DND-41 (cell line): ENCODE measurements around the gene LIMS2.

Experiments
- ATAC-seq: fragments of 200-7000 bp; cut with Tn5 transposase; 3 replicates; pipeline ENCODE4 v1.9.1; 2021; ENCODE audit warnings: low read depth; ENCODE audit not compliant: insufficient read depth
- DNase-seq: peaks from one replicate; pipeline ENCODE4 v3.0.0-alpha.2; 2020
- H2AFZ ChIP-seq: 2 replicates; pipeline ENCODE4 v1.6.0; 2012; ENCODE audit warnings: low read depth, low read length
- H3K27ac ChIP-seq: 2 replicates; pipeline ENCODE4 v1.5.1; 2012; ENCODE audit warnings: low read length, inconsistent platforms
- H3K27me3 ChIP-seq: fragments of 200-600 bp; sonication (generic); 2 replicates; pipeline ENCODE4 v1.6.0; 2012; ENCODE audit warnings: low read length, mild to moderate bottlenecking, inconsistent platforms; ENCODE audit not compliant: insufficient read depth, poor library complexity
- H3K36me3 ChIP-seq: 2 replicates; pipeline ENCODE4 v1.5.1; 2012; ENCODE audit warnings: low read length, inconsistent platforms; ENCODE audit not compliant: insufficient read depth
- H3K4me1 ChIP-seq: 2 replicates; pipeline ENCODE4 v1.5.1; 2012; ENCODE audit warnings: mild to moderate bottlenecking, low read length; ENCODE audit not compliant: insufficient read depth
- H3K4me2 ChIP-seq: 2 replicates; pipeline ENCODE4 v1.6.0; 2012; ENCODE audit warnings: mild to moderate bottlenecking, moderate library complexity, low read length, inconsistent platforms; ENCODE audit not compliant: insufficient read depth
- H3K4me3 ChIP-seq, 2 experiments: fragments of 200-600 bp in 1 of 2; shearing (Covaris generic) in 1 of 2; 2 replicates each; pipeline ENCODE4 v1.5.1; 2012 to 2016; ENCODE audit warnings: inconsistent platforms in 2 of 2, low read length in 2 of 2, mild to moderate bottlenecking in 2 of 2, low read depth in 1 of 2, moderate library complexity in 1 of 2
- H3K79me2 ChIP-seq: 2 replicates; pipeline ENCODE4 v1.6.0; 2012; ENCODE audit warnings: low read length, inconsistent platforms; ENCODE audit not compliant: insufficient read depth
- H3K9ac ChIP-seq: 2 replicates; pipeline ENCODE4 v1.6.0; 2012; ENCODE audit warnings: low read depth, mild to moderate bottlenecking, inconsistent platforms, low read length, moderate library complexity
- H3K9me3 ChIP-seq: 2 replicates; pipeline ENCODE4 v1.5.1; 2012; ENCODE audit warnings: low read length, moderate library complexity, mild to moderate bottlenecking, inconsistent platforms; ENCODE audit not compliant: insufficient read depth, severe bottlenecking
- H4K20me1 ChIP-seq: 2 replicates; pipeline ENCODE4 v1.6.0; 2012; ENCODE audit warnings: low read length; ENCODE audit not compliant: insufficient read depth
- EZH2 ChIP-seq: IDR thresholded peaks from 3 replicates; pipeline ENCODE4 v1.6.1; 2012; ENCODE audit warnings: borderline replicate concordance, low read depth, mild to moderate bottlenecking, moderate library complexity, low read length, inconsistent platforms; ENCODE audit not compliant: severe bottlenecking
- TF ChIP-seq, protein P1 (sequence below): IDR thresholded peaks from 2 replicates; pipeline ENCODE4 v1.5.1; 2012; ENCODE audit warnings: borderline replicate concordance, low read length, moderate library complexity, mild to moderate bottlenecking; ENCODE audit not compliant: poor library complexity, severe bottlenecking; ENCODE audit errors: extremely low read depth

The LIMS2 gene

GRCh38 chr2:127597046-127597983 lies 78.0 kb downstream of the LIMS2 start:
- 0 out of 2 replicates have a peak overlapping the region, but pooled peaks have one; percentile 13 for H2AFZ ChIP-seq
- H3K9ac ChIP-seq, result peak overlapping the region; percentile 57
- H3K79me2 ChIP-seq, result peaks cover 31% of the 10 kb centered on the region
- H3K27ac ChIP-seq, result peak overlapping the region; percentile 97
- peak overlapping the region in 1 of 2 experiments; percentile 47; a peak in 1 of 4 replicates for H3K4me3 ChIP-seq
- H3K4me2 ChIP-seq, result peak overlapping the region; percentile 30; the same call in 1 of the 2 replicates
- peaks cover 84% of the 10 kb centered on the region for H3K4me1 ChIP-seq
- TF ChIP-seq EZH2, result no peak
- TF ChIP-seq, protein P1, sequence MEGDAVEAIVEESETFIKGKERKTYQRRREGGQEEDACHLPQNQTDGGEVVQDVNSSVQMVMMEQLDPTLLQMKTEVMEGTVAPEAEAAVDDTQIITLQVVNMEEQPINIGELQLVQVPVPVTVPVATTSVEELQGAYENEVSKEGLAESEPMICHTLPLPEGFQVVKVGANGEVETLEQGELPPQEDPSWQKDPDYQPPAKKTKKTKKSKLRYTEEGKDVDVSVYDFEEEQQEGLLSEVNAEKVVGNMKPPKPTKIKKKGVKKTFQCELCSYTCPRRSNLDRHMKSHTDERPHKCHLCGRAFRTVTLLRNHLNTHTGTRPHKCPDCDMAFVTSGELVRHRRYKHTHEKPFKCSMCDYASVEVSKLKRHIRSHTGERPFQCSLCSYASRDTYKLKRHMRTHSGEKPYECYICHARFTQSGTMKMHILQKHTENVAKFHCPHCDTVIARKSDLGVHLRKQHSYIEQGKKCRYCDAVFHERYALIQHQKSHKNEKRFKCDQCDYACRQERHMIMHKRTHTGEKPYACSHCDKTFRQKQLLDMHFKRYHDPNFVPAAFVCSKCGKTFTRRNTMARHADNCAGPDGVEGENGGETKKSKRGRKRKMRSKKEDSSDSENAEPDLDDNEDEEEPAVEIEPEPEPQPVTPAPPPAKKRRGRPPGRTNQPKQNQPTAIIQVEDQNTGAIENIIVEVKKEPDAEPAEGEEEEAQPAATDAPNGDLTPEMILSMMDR, result no peak
- H3K9me3 ChIP-seq, result peaks cover 15% of the 10 kb centered on the region
- ATAC-seq (no peak; the same call in 2 of the 3 replicates), DNase-seq (no peak)
- H4K20me1 ChIP-seq, result no peaks in the 10 kb centered on the region
- peaks cover 13% of the 10 kb centered on the region for H3K36me3 ChIP-seq
- no peaks in the 10 kb centered on the region for H3K27me3 ChIP-seq

DNA sequence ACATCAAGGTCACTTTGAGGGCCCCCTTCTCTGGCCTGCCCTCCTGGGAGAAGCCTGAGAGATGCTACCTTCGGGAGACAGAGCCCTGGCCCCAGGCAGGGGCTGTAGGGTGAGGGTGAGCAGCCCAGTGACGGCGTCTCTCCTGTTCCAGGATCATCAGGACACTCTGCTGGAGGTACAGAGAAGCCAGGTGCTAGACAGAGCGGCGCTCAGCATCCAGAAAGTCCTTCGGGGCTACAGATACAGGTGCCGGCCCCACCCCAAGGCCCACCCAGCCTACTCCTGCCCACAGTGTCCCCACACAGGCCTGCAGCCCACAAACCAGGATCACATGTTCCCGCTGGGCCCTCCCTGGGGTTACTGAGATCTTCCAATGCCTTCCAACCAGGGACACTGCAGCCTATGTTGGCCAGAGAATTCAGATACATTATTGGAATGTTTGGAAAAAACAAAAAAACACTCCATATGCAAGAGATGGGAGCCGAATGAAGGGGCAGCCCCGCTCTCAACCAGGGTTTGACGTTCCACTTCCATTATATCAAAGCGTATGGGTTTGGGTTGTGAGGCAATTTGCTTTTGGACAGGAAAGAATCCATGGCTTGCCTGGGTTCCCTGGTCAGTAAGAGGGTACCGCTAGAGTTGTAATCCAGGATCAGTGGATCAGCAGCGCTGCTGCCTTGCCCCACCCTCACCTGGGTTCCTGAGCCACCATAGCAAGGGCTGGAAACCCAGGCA lies 78.9 kb downstream of the LIMS2 start:
- peaks cover 7% of the 10 kb centered on the region for H3K9me3 ChIP-seq
- H3K4me3 ChIP-seq, result no peak overlapping the region
- H3K4me2 ChIP-seq, result no peak overlapping the region
- peak overlapping the region; percentile 57 for H3K9ac ChIP-seq
- peaks cover 4% of the 10 kb centered on the region; the same call in 1 of the 2 replicates for H3K36me3 ChIP-seq
- no peaks in the 10 kb centered on the region for H4K20me1 ChIP-seq
- peaks cover 23% of the 10 kb centered on the region for H3K79me2 ChIP-seq
- no peak for DNase-seq
- no peak for TF ChIP-seq EZH2
- TF ChIP-seq, protein P1, result no peak
- ATAC-seq, result no peak
- no peak overlapping the region for H2AFZ ChIP-seq
- H3K27me3 ChIP-seq, result no peaks in the 10 kb centered on the region
- H3K4me1 ChIP-seq, result peaks cover 83% of the 10 kb centered on the region
- H3K27ac ChIP-seq, result peak overlapping the region; percentile 97

- peak overlapping the region; percentile 38; the same call in 1 of the 2 replicates for H2AFZ ChIP-seq
- H3K4me3 ChIP-seq, result no peak overlapping the region
- no peak for TF ChIP-seq EZH2
- TF ChIP-seq, protein P1, result no peak
- DNase-seq (no peak), ATAC-seq (no peak)
- no peaks in the 10 kb centered on the region for H3K36me3 ChIP-seq
- H3K79me2 ChIP-seq, result peaks cover 2% of the 10 kb centered on the region
- peaks cover 81% of the 10 kb centered on the region for H3K4me1 ChIP-seq
- H3K9me3 ChIP-seq, result peaks cover 4% of the 10 kb centered on the region
- peak overlapping the region; percentile 71 for H3K27ac ChIP-seq
- peak overlapping the region; percentile 33 for H3K9ac ChIP-seq
- H3K27me3 ChIP-seq, result no peaks in the 10 kb centered on the region
- no peak overlapping the region for H3K4me2 ChIP-seq
- H4K20me1 ChIP-seq, result no peaks in the 10 kb centered on the region
These were observed 81.2 kb downstream of the LIMS2 start for GRCh38 chr2:127594116-127594591.
